GM18861 (cell line): ENCODE data around the gene MCF2L.

Experiments
- ATAC-seq: cut with Tn5 transposase; IDR thresholded peaks from one replicate; pipeline ENCODE4 v1.9.1; 2021; ENCODE audit not compliant: unreplicated experiment

MCF2L gene

DNA sequence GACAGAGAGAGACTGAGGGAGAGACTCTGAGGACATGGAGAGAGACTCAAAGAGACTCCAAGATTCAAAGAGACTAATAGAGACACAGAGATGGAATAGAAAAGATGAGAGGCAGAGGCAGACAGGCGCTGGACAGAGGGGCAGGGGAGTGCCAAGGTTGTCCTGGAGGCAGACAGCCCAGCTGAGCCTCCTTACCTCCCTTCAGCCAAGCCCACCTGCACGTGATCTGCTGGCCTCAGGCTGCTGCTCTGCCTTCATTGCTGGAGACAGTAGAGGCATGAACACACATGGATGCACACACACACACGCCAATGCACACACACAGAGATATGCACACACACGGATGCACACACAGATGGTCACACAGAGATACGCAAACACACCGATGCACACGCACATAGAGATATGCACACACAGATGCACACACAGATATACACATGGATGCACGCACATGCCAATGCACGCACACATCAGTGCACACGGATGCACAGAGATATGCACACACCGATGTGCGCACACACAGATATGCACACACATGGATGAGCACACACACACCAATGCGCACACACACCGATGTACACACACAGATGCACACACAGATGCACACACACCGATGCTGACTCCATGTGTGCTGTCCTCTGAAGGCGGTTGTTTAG, 150.3 kb downstream of the MCF2L start:
- ATAC-seq, result no peak

DNA sequence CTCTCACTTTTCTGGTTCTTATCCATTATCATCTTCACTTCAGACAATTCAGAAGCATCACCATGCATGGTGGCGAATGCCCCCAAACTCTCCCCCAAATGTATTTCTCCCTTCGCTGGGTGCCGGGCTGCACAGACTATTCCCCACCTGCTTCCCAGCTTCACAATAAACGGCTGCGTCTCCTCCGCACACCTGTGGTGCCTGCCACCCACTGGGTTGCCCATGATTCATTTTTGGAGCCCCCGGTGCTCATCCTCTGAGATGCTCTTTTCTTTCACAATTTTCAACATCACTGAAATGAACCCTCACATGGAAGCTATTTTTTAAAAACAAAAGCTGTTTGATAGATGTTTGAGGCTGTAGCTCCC, 150.8 kb downstream of the MCF2L start:
- ATAC-seq, result no peak

DNA sequence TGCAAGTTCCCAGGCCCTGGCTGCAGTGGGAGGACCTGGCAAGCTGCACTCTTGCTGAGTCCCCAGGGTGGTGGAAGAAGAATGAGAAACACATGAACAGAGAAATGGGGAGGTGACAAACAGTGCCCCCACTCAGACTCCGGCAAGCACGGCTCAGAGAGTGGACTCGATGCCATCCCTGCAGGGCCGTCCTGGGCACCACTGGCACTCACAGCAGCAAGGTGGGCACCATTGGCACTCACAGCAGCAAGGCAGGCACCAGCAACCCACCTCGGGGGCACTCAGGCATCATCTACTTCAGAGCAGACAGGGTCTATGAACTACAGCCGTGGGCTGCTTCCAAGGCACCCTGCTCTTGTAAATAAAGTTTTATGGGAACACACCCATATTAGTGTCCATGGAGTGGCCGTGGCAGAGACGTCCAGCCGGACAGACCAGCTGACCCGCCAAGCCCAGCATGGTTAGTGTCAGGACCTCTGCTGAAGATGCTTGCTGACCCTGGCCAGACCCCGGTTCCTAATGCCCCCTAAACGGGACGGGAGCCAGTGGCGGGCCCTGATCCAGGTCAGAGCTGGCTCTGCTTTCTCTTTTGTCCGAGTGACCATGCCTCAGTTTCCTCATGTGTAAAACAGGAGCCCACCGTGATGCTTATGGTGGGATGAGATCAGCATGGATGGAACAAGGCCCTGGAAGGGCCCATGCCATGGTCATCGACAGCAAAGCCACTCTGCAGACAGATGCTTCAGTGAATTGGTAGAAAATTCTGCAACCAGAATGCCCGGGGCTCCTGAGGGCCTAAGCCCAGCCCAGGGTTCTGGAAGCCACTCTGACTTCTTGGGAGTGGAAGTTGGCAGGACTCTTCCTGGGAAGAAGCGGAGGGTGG, 151.5 kb downstream of the MCF2L start:
- ATAC-seq, result no peak

DNA sequence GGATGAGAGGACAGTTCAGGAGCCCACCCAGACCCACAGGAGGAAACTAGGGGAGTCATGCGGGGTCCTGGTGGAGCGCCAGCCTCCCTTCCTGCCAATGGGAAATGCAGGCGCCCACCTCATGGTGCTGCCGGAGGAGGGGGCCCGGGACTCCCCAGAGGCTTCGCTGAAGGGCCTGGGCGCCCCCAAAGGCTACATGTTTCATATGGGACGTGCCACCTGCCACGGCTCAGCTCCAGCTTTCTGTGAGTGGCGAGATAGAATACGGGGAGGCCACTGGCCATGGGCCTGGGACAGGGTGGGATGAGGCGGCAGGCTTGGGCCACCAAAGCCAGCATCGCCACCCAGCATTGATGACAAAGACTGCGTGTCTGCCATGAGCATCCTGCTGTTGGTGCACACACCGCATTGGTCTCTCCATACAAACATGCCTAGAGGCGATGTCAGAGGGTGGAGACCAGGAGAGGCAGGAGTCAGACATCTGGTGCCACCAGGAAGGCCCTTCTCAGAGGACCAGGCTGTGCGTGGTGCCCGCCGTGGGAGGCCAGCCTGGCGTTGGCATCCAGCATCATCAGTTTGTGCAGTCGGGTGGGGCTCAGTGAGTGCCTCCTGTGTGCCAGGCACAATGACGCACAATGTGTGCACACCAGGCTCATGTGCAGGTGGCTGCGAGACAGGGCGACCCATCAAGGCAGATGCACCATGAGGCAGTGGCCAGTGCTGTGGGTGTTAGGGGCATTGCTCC, 152.3 kb downstream of the MCF2L start:
- no peak for ATAC-seq

DNA sequence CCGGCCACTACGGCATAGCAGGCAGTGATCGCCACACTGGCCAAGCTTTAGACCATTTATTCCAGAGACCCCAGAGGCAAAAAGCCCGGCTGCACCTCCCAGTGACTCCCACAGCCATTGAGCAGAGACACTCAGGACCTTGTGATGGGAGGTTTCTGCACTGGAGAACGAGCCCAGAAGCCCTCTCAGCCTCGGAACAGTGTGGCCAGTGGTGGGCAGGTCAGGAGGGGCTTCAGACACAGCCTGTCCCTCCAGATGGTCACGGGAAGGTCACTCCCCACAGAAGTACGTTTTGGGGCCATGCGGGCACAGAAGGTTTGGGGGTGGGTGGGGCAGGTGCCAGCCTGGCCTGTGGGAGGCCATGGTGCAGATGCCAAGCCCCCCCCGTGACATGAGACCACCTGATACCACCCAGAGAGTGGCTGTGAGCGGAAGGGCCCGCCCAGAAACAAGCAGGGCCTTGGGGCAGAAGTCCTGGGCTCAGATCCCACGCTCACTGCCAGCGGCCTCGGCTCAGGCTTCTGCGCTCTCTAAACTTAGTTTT, 153.0 kb downstream of the MCF2L start:
- ATAC-seq, result no peak

DNA sequence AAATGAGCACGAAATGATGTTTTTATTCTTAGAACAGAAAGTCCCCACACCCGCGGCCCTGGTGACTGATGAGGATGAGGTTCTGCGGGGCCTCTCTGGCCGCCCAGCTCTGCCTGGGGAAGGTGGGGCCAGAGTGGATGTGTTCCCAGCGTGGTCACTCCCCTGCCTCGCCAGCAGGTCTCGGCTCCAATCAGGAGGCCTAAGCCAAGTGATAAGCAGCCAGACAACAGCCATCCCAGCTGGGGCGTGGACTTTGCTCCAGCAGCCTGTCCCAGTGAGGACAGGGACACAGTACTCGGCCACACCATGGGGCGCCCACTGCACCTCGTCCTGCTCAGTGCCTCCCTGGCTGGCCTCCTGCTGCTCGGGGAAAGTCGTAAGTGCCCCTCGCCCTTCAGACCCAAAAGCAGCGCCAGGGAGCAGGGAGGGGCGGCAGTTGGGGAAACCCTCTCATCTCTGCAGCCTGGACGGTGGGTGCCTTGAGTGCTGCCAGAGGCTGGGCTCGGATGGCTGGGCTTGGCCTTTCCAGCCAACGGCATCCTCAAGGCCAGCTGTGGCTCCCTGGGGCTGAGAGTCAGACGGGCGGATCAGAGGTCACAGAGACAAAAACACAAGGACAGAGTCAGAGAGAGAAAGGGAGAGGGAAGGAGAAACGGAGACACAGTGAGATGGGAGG, 153.7 kb downstream of the MCF2L start, which contains the start of gene F10:
Gene F10 (plus strand): TSS at position 250 of the 676 bp plus-strand sequence. CDS start 57 bp downstream, at position 307.
- ATAC-seq, result no peak

DNA sequence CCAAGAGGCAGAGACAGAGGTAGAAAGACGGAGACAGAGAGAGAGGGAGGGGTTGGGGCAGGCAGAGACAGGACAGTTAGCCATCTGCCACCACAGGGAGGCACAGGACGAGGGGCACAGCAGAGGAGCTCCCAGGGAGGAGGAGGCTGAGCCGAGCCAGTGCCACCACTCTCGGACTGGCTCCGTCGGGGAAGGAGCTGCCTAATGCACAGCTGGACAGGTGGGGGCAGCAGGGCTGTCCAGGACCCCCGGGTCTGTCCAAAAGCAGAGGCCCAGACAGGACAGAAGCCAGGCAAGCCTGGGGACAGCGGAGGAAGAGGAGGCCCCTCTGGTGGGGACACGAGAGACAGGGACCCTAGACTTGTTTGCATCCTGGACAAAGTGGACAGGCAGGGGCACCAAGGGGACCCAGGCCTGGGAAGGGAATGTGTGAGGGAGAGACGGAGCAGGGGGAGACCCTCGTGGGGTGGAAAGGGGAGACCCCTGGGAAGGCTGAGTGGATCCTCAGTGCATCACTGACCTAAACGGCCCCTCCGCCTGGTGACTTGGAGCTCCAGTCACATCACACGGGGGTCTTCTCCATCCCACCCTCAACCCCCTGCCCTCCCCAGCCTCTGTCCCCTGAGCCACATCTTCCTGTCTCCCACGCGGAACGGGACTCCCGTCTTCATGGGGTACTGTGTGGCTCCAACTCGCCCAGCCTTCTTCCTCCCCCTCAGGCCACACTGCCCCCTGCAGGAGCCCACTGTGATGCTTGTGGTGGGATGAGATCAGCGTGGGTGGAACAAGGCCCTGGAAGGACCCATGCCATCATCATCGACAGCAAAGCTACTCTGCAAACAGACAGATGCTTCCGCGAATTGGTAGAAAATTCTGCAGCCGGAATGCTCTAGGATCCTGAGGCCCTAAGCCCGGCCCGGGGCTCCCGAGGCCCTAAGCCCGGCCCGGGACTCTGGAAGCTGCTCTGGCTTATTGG, 154.5 kb downstream of the MCF2L start:
- no peak for ATAC-seq

DNA sequence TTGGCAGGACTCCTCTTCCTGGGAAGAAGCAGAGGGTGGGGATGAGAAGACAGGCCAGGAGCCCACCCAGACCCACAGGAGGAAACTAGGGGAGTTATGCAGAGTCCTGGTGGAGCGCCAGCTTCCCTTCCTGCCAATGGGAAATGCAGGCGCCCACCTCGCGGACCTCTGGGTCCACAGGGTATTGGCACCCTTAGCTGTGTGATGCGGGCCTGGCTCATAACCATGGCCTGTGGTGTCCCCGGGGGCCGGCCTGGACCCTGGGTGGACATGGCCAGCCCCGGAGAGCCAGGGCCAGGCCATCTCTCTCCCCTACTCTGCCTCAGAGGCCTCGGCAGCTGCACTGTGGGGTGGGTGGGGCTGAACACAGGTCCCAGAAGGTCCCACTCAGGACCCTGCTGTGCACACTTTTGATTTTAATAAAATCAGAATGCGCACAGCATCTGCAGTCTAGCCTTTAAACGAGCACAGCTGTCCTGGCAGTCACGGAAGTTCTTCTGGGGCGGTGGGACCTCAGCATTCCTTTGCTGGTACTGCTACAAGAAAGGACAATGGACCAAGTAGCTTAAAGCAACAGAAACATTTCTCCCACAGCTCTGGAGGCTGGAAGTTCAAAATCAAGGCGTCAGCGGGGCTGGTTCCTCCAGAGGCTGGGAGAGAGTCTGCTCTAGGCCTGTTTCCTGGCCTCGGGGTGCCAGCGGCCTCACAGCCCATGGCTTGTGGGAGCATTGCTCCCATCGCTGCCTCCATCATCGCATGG, 155.4 kb downstream of the MCF2L start:
- ATAC-seq, result no peak

DNA sequence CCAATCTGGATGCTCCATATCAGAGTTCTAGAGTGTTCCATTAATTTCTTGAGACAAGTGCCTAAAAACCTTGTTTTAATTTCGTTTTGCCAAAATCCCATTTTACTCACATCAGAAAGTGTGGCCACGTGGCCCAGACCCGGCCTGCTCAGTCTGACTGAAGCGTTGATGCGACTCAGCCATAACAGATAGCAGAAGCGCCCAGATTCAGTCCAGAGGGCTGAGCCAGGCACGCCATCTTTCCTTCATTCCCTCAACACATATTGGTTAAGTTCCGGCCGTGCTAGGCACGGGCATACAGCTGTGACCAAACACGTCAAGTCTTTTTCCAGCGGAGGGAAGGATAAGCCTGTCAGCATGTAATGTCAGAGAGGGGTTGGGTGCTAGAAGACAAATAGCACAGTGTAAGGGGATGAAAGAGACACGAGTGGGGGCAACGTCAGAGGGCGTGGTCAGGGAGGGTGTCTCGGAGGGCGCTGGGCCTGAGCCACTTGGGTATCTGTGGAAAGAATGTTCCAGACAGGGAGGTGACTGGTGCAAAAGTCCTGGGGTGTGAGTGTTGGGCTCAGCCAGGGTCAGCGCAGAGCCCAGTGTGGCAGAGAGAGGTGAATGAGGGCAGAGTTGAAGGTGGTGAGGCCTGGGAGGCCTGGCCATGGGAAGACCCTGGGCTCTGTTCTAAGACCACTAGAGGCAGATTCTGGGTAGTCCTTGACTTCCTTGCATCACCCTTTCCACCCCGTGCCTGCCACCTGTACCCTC, 156.7 kb downstream of the MCF2L start:
- no peak for ATAC-seq

DNA sequence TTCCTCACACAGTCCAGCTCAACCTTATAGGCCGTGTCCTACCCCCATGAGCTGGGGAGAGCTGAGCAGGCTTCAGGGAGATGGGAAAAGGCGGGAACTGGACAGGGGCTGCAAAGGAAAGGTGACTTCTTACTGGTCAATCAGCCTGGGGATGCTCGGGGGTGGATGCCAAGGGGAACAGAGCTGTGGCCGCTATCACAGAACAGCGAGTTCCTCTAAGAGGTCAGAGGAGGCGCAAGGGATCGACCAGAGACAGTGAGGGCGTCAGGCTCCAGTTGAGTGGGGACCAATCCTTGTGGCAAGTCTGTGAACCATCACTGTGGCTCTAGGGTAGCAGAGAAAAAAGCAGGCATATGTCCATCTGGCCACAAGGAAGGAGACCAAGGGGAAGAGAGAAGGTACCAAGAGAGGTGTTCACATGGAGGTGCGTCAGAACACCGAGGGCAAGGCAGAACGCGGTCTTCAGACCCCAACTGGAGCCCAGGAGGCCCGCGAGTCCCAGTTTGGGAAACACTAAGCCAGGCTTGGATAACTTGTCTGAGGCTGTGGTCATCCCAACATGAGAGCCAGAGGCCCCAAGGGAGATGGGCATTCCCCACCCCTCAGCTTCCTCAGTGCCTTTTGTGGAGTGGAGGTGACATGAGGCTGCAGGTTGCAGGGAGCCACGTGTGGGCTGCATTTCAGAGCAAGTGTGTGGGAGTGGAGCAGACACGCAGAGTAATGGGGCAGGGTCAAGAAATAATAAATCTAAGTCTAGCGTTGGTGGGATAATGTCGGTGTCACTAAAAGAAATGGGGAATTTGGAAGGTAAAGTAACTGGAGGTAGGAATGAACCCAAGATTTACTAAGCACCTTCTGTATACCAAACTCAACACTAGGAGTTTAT, 157.5 kb downstream of the MCF2L start:
- no peak for ATAC-seq

DNA sequence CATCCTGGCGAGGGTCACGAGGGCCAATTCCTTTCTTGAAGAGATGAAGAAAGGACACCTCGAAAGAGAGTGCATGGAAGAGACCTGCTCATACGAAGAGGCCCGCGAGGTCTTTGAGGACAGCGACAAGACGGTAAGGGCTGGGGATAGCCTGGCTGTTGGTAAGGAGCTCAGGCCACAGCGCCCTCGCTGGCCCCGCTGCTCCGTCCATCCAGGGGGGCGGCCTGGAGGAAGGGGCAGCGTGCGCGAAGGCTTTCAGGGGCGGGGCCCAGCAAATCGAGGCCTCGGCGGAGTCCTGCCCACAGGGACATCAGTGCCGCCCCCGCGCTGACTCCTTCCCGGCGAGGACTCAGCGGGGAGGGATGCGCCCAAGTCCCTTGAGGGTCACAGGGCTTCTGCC, 160.5 kb downstream of the MCF2L start:
- no peak for ATAC-seq

DNA sequence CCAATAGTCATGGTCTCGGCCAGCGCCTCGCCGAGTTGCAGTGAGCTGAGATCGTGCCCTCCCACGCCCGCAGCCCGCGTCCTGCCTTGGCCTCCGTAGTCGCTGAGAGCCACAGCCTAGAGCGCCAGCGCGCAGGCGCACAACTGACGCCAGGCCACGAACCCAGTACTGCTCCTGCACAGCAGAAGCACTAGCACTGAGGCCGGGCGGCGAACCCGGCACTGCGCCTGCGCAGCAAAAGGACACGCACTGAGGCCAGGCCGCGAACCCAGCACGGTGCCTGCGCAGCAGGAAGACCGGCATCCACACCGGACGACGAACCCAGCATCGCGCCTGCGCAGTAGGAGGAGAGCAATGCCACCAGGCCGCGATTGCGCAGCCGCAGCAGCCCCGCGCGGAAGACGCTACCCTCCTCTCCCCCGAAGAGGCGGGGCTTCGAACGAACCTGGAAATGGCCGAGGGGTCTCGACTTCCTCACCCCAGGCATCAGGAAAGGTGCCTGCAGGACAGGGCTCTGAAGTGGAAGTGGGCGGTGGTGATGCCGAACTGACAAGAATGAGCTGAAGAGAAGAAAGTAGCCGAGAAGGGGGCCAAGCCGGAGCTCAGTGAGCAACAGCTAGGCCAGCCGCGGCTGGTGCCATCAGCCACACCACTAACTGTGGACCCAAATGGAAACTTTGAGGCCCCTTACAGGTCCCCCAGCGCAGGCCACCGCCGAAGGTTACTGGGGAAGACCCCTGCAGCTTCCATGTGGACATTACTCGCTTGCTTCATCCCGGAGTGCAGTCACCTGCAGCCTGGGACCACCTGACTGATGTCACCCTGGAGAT, 161.1 kb downstream of the MCF2L start:
- ATAC-seq, result no peak

DNA sequence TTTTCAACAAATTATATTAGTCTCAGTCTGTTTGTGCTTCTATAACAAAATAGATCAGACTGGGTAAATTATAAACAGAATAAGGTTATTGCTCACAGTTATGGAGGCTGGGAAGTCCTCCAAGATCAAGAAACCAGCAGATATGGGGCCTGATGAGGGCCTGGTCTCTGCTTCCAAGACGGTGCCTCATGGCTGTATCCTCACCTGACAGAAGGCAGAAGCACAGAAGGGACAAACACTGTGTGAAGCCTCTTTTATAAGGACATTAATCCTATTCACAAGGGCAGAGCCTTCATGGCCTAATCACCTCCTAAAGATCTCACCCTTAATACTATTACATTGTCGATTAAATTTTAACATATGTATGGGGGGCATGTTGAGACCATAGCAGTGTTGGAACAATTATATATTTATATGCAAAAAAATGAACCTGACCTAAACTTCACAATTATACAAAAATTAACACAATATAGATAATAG, 166.3 kb downstream of the MCF2L start:
- ATAC-seq, result no peak

DNA sequence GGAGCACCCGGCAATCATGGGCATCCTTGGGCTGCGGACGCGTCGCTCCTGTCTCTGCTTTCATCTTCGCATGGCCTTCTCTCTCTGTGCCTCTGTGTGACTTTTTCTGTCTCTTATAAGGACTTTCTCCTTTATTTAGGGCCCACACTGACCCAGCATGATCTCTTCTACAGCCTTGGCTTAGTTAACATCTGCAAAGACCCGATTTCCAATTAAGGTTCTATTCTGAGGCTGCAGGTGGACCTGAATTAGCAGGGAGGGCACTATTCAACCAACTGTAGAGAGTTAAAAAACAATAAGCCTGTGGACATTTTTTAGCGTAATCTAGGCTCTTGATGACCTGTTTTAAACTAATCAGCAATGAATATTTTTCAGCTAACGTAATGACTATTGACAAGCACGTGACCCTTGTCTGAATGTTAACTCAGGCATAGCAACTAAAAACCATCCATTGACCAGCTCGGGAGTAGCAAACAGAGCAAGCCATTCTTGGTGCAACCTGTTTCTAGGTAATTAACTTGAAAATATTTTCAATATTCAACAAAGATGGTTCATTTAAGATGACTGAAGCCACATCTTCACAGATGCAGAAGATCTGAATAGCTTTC, 168.8 kb downstream of the MCF2L start:
- no peak for ATAC-seq

DNA sequence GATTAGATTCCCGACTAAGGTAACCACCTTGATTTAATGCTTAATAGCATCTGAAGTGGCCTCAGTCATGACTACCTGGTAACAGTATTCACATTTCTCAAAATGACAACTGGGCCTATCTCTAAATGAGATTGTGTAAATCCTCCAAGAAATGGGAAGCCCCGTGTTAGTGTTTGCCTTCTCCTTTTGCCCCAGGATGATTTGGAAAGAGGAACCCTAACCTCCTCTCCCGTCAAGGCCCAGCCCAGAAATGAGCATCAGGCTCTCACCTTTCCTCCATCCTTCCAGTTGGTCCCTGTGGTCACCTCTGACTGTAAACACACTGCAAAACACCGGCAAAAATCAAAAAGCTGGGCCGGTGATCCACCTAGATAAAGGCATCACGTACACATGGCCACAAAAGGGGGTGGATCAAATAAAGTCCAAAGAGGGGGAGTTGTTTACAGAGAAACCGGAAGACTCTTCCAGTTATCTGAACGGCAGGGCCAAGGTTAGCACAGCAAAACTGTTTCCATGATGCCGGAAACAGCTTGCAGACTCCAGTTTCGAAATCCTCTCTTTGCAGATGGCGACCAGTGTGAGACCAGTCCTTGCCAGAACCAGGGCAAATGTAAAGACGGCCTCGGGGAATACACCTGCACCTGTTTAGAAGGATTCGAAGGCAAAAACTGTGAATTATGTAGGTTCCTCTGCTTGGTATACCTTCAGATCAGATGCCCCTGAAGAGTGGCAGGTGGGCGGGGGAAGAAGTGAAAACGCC, 170.0 kb downstream of the MCF2L start:
- no peak for ATAC-seq
